Measurements from ENCODE around the gene SRPK1. TPM values are rescaled to one million over a fixed set of nuclear protein-coding genes. Genes with fewer than 3 reads are reported as not detected.

Gene SRPK1
- total RNA-seq, 1 experiment from 2014 or later: 89.4 TPM

- TF ChIP-seq ZBTB33 (IDR thresholded peaks at IDR 0.05; ENCODE audit: extremely low read depth, insufficient replicate concordance, low read length) (no peak), EZH2 (IDR thresholded peaks at IDR 0.05) (no peak), SP1 (IDR thresholded peaks at IDR 0.05; ENCODE audit: low read depth) (no peak), CEBPB (IDR thresholded peaks at IDR 0.05; ENCODE audit: low read depth) (no peak)
Measured at GRCh38 chr6:35955521-35955920, 34.6 kb upstream of the SRPK1 start (continued).

- TF ChIP-seq CEBPB (IDR thresholded peaks at IDR 0.05; ENCODE audit: low read depth): no peak
- TF ChIP-seq YY1 (IDR thresholded peaks at IDR 0.05; ENCODE audit: extremely low read depth, insufficient replicate concordance, low read depth, low read length): no peak
- TF ChIP-seq EZH2phosphoT487 (IDR thresholded peaks at IDR 0.05; ENCODE audit: borderline replicate concordance): no peak
- no peak for TF ChIP-seq CBX3 (IDR thresholded peaks at IDR 0.05; ENCODE audit: low read depth)
- TF ChIP-seq ZBTB33 (IDR thresholded peaks at IDR 0.05; ENCODE audit: extremely low read depth, insufficient replicate concordance, low read length): no peak
- no peak for TF ChIP-seq ATF3 (IDR thresholded peaks at IDR 0.05)
- TF ChIP-seq SRF (IDR thresholded peaks at IDR 0.05; ENCODE audit: low read depth): no peak
- TF ChIP-seq ELF1 (IDR thresholded peaks at IDR 0.05; ENCODE audit: borderline replicate concordance, low read depth): no peak
- TF ChIP-seq JUND (IDR thresholded peaks at IDR 0.05): no peak
- TF ChIP-seq REST (IDR thresholded peaks at IDR 0.05; ENCODE audit: low read depth): no peak
- no peak for TF ChIP-seq SP1 (IDR thresholded peaks at IDR 0.05; ENCODE audit: low read depth)
- no peak for TF ChIP-seq TCF7L2 (IDR thresholded peaks at IDR 0.05; ENCODE audit: borderline replicate concordance, extremely low read depth, insufficient read depth, insufficient read length)
- TF ChIP-seq MAX (IDR thresholded peaks at IDR 0.05): no peak
- no peak for TF ChIP-seq RAD21 (IDR thresholded peaks at IDR 0.05; ENCODE audit: low read depth)
- no peak for TF ChIP-seq POLR2AphosphoS5 (IDR thresholded peaks at IDR 0.05; ENCODE audit: low read depth, low read length)
- no peak for TF ChIP-seq EZH2 (IDR thresholded peaks at IDR 0.05)
- no peak for TF ChIP-seq POLR2A (IDR thresholded peaks at IDR 0.05; ENCODE audit: borderline replicate concordance, extremely low read depth, insufficient read depth, insufficient read length)
- no peak for TF ChIP-seq ZFX (IDR thresholded peaks at IDR 0.05)
- ChIA-PET RAD21 (ENCODE audit: low non-redundant PET in 1 of 2, low total read pairs in 2 of 2, uncharacterized antibody in 2 of 2, unreplicated experiment in 2 of 2) (no interaction called here), POLR2A (no interaction called here), CTCF (interaction anchor here (1.2 to 1.7 kb wide), 3 partner anchors 200 to 506 kb away, joined by 3 to 6 read pairs (median 4); partner anchors contain the start of gene ARMC12)
- no TSS peak for BruUV-seq (replicated peaks)
- DNase-seq (ENCODE audit: low read depth, low spot score): no peak
- no peaks in the 10 kb centered on the region for H3K36me3 ChIP-seq (ENCODE audit: control insufficient read depth in 1 of 2, insufficient read depth in 2 of 2, low read length in 2 of 2)
- intact Hi-C loops (cut with micrococcal nuclease): loop anchor here (5.0 kb wide), 1 partner anchor 373 kb away; no protein-coding TSS in a partner anchor
- H3K9ac ChIP-seq (ENCODE audit: low read length): no peak overlapping the region
- no peak overlapping the region for H3K4me2 ChIP-seq (ENCODE audit: low read length)
- H2AFZ ChIP-seq (ENCODE audit: low read depth, low read length, poor library complexity, severe bottlenecking): no peak overlapping the region
- peaks cover 0 to 21% of the 10 kb centered on the region in 2 experiments; a peak in 1 of 4 replicates for H3K4me1 ChIP-seq (ENCODE audit: control insufficient read depth in 1 of 2, insufficient read depth in 2 of 2, low read length in 2 of 2)
- H4K20me1 ChIP-seq (ENCODE audit: insufficient read depth): no peaks in the 10 kb centered on the region
- no peak overlapping the region for H3K4me3 ChIP-seq (replicated peaks in 1 of 2; ENCODE audit: low read depth in 1 of 2, low read length in 2 of 2)
- no peak overlapping the region for H3K27ac ChIP-seq (ENCODE audit: low read depth, low read length)
- H3K27me3 ChIP-seq (ENCODE audit: insufficient read depth, low read length): peaks cover 4% of the 10 kb centered on the region; the same call in 1 of the 2 replicates
- no peaks in the 10 kb centered on the region for H3K9me3 ChIP-seq (ENCODE audit: control insufficient read depth in 1 of 2, insufficient read depth in 1 of 2, low read depth in 1 of 2, low read length in 2 of 2)
- H3K79me2 ChIP-seq (ENCODE audit: insufficient read depth, low read length): no peaks in the 10 kb centered on the region
- H3K9me2 ChIP-seq (ENCODE audit: insufficient read depth): no peaks in the 10 kb centered on the region
- ATAC-seq: no peak
Measured at GRCh38 chr6:35955071-35955470, 34.2 kb upstream of the SRPK1 start.

Measured in HCT116 (cell line).